Kidney (tissue), 14 donors: Measurements from ENCODE around the gene SPI1. TPM values are rescaled to one million over a fixed set of nuclear protein-coding genes. Genes with fewer than 3 reads are reported as not detected.
"Not testable (repeated sequence)": the region's sequence is repeated elsewhere in the genome, so short reads cannot be mapped to it uniquely, and the experiment has no call there.

Source experiments
- DNase-seq, 5 donors: peaks; one replicate each; pipeline ENCODE4 v3.0.0-alpha.2; 2013 to 2020
- FAIRE-seq: peaks from 2 replicates; lab custom pipeline; 2012; peaks lifted over from hg19 to GRCh38; lab: Jason Lieb, UNC
- H3K27ac ChIP-seq, 2 donors: one replicate each; pipeline ENCODE4 v1.7.0; 2013; ENCODE audit warnings: low read depth in 2 of 2, low read length in 2 of 2, inconsistent platforms in 1 of 2
- H3K27me3 ChIP-seq: one replicate; pipeline ENCODE4 v1.7.1; 2013; ENCODE audit warnings: low read length, inconsistent platforms; ENCODE audit not compliant: control insufficient read depth, insufficient read depth
- H3K36me3 ChIP-seq, 3 donors: one replicate each; pipeline versions ENCODE4 v1.7.0 to v1.7.1; 2013; ENCODE audit warnings: low read length in 3 of 3, control low read depth in 1 of 3, inconsistent platforms in 1 of 3; ENCODE audit not compliant: insufficient read depth in 3 of 3, control insufficient read depth in 2 of 3
- H3K4me1 ChIP-seq, 3 donors: one replicate each; pipeline versions ENCODE4 v1.7.0 to v1.7.1; 2013; ENCODE audit warnings: low read length in 3 of 3, inconsistent platforms in 1 of 3, low read depth in 1 of 3; ENCODE audit not compliant: control insufficient read depth in 2 of 3, insufficient read depth in 2 of 3
- H3K4me3 ChIP-seq, 3 donors: one replicate each; pipeline versions ENCODE4 v1.7.0 to v1.8.1; 2013; ENCODE audit warnings: low read length in 3 of 3, control low read depth in 1 of 3, inconsistent platforms in 1 of 3
- H3K9ac ChIP-seq, 3 donors: one replicate each; pipeline versions ENCODE4 v1.7.0 to v1.7.1; 2013; ENCODE audit warnings: low read length in 3 of 3, control low read depth in 1 of 3, inconsistent platforms in 1 of 3
- H3K9me3 ChIP-seq, 3 donors: one replicate each; pipeline versions ENCODE4 v1.7.0 to v1.7.1; 2013; ENCODE audit warnings: low read length in 3 of 3, control low read depth in 1 of 3, inconsistent platforms in 1 of 3; ENCODE audit not compliant: control insufficient read depth in 2 of 3, insufficient read depth in 1 of 3
- intact Hi-C: fragments of 100-400 bp; cut with DNase I; formaldehyde crosslinking; loops from one replicate; pipeline ENCODE4 v1.11.1; 2022
- polyA plus RNA-seq: library from polyadenylated mRNA; stranded (reverse); fragments of 350-450 nt; fragmentation: Illumina TruSeq; extraction: RNeasy Lipid Tissue Mini Kit (QIAGEN cat#74804); gene quantifications from one replicate; pipeline ENCODE4 v1.2.3, GENCODE V29; 2014; ENCODE audit warnings: low read depth, low replicate concordance; ENCODE audit not compliant: insufficient read depth
- total RNA-seq: library from RNA; stranded (reverse); fragmentation: NEBNext Ultra II Directional; extraction: Animal tissue kit (Norgen Biotek cat#: 25700); gene quantifications from one replicate; pipeline ENCODE4 v1.2.1, GENCODE V29; 2021
- TF ChIP-seq, protein P1 (sequence below): IDR thresholded peaks from 3 replicates; pipeline ENCODE4 v1.5.1; 2012; ENCODE audit warnings: mild to moderate bottlenecking, moderate library complexity, borderline replicate concordance; ENCODE audit not compliant: insufficient read depth; ENCODE audit errors: extremely low read depth
- donor health status: control.
- donor health status: control.
- donor health status: control.
- donor health status: control.
- donor health status: control.
- donor health status: DM: yes; HTN: yes; CAD: no.
- donor health status: Normal renal cell carcinoma (clear cell type).

Gene SPI1
- total and polyA plus RNA-seq, 2 donors from 2014 or later: 7.3 to 39.8 TPM

DNA sequence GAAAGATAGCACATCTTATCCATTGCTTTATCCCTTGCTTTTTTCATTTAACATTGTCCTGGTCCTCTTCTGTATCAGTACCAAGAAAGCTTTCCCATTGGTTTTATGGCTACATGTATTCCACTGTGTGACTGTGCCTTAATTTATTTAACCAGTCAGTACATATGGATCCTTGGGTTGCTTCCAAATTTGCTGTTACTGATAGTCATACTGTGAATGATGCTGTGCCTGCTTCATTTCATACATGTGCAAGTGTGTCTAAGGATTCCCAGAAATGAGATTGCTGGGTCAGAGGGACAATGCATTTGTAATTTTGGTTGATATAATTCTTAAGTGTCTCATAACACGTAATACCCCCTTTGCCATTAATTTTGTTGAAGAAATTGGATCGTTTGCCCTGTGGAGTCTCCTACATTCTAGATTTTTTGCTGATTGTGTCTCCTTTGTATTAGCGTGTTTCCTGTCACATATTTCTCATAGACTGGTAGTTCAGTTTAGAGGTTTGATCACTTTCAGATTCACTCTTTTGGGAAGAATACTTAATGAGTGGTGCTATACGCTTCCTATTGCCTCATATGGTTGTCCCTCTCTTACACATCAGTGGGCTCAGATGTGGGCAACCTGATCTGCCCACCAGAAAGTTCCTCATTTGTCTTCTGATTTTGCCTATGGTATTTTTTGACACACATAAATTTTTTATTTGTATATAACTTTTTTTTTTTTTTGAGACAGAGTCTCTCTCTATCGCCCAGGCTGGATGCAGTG lies 61.1 kb downstream of the SPI1 start:
- FAIRE-seq (no peak), DNase-seq (no peak)
- Histone ChIP-seq H3K27me3 (no peaks in the 10 kb centered on the region), H3K4me3 (no peak overlapping the region), H3K4me1 (no peaks in the 10 kb centered on the region), H3K36me3 (peaks cover 12 to 32% (median 17%) of the 10 kb centered on the region in 3 donors), H3K9ac (no peak overlapping the region), H3K27ac (no peak overlapping the region), H3K9me3 (no peaks in the 10 kb centered on the region)
- TF ChIP-seq, protein P1, sequence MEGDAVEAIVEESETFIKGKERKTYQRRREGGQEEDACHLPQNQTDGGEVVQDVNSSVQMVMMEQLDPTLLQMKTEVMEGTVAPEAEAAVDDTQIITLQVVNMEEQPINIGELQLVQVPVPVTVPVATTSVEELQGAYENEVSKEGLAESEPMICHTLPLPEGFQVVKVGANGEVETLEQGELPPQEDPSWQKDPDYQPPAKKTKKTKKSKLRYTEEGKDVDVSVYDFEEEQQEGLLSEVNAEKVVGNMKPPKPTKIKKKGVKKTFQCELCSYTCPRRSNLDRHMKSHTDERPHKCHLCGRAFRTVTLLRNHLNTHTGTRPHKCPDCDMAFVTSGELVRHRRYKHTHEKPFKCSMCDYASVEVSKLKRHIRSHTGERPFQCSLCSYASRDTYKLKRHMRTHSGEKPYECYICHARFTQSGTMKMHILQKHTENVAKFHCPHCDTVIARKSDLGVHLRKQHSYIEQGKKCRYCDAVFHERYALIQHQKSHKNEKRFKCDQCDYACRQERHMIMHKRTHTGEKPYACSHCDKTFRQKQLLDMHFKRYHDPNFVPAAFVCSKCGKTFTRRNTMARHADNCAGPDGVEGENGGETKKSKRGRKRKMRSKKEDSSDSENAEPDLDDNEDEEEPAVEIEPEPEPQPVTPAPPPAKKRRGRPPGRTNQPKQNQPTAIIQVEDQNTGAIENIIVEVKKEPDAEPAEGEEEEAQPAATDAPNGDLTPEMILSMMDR: no peak
- intact Hi-C loops: no loop called here

DNA sequence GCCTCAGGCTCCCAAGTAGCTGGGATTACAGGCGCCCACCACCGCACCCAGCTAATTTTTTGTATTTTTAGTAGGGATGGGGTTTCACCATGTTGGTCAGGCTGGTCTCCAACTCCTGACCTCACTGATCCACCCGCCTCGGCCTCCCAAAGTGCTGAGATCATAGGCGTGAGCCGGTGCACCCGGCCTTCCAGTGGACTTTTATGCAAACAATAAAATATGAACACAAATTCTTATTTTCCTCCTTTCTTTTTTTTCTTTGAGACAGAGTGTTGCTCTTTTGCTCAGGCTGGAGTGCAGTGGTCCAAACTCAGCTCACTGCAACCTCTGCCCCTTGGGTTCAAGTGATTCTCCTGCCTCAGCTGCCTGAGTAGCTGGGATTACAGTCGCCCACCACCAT lies 61.8 kb downstream of the SPI1 start:
- H3K4me3 ChIP-seq, FAIRE-seq, H3K9me3 ChIP-seq, H3K9ac ChIP-seq, H3K4me1 ChIP-seq, H3K27ac ChIP-seq, DNase-seq, H3K27me3 ChIP-seq, intact Hi-C loops: not testable (repeated sequence)
- H3K36me3 ChIP-seq: peaks cover 11 to 32% (median 18%) of the 10 kb centered on the region in 3 donors

DNA sequence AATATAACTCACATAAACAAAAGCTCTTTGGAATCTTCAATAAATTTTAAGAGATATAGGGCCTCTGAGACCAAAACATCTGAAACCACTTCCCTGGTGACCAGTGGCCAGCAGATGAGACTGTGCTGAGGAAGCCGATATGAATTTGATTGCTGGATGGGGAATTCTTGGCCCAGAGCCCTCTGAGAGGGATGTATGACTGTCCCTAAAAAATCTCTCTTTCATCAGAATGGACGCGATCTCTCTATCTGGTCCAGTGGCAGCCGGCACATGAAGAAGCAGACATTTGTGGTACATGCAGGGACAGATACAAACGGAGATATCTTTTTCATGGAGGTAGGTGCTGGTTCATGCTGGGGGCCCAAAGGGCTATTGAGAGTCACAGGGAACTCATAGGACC lies 63.4 kb downstream of the SPI1 start:
- intact Hi-C loops: no loop called here
- Histone ChIP-seq H3K9ac (no peak overlapping the region), H3K4me1 (no peaks in the 10 kb centered on the region), H3K36me3 (peaks cover 13 to 32% (median 23%) of the 10 kb centered on the region in 3 donors), H3K27me3 (no peaks in the 10 kb centered on the region), H3K9me3 (no peaks in the 10 kb centered on the region), H3K4me3 (no peak overlapping the region), H3K27ac (no peak overlapping the region)
- TF ChIP-seq, protein P1: no peak
- no peak for DNase-seq
- FAIRE-seq: no peak

DNA sequence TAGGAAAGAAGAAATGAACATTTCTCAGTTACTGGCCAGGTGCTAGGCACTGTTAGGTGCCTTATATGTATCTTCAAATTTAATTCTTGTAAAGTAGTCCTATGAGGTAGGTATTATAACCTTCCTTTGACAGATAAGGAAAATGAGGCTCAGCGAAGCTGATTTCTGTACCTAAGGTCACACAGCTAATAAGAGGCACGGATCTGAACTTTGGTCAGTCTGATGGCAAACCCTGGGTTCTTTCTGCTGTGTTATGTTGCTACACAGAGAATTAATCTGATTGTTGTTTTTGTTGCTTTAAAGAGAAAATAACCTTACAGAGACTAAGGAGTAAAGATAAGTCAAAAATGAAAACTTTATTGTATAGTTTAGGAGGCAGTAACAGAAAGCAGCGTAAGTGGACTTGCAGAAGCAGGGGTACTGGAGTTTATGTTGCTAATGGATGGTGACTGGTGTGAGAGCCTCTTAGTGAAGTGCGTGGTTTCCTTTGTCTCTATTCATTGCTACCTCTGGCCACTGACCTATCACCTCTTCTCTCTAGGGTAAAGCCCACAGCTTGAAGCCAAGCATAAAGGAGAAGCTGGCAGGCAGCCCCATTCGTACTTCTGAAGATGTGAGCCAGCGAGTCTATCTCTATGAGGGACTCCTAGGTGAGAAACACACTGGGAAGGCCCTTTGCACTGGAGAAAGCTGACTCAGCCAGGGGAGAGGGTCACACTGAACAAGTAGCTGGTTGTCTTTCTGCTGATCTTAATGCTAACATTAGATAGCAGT lies 70.1 kb downstream of the SPI1 start:
- FAIRE-seq: no peak
- TF ChIP-seq, protein P1: no peak
- intact Hi-C loops: no loop called here
- Histone ChIP-seq H3K36me3 (peaks cover 8 to 56% (median 29%) of the 10 kb centered on the region in 3 donors), H3K27ac (no peak overlapping the region), H3K9ac (no peak overlapping the region), H3K27me3 (no peaks in the 10 kb centered on the region), H3K4me3 (no peak overlapping the region), H3K4me1 (peaks cover 0 to 9% (median 8%) of the 10 kb centered on the region in 3 donors), H3K9me3 (no peaks in the 10 kb centered on the region)
- no peak for DNase-seq
